Osteoblast (primary cell): ENCODE data around the gene FMO3. TPM values are rescaled to one million over a fixed set of nuclear protein-coding genes. Genes with fewer than 3 reads are reported as not detected.

Source experiments
- DNase-seq: peaks from one replicate; pipeline ENCODE4 v3.0.0; 2011; ENCODE audit warnings: low spot score, mixed read lengths; ENCODE audit not compliant: insufficient read length; ENCODE audit errors: missing footprints
- H2AFZ ChIP-seq: 2 replicates; pipeline ENCODE4 v1.6.0; 2011; ENCODE audit warnings: mild to moderate bottlenecking, low read length
- H3K27ac ChIP-seq: 2 replicates; pipeline ENCODE4 v1.5.1; 2011; ENCODE audit warnings: mild to moderate bottlenecking, low read depth, low read length, moderate library complexity
- H3K27me3 ChIP-seq: 2 replicates; pipeline ENCODE4 v1.6.0; 2012; ENCODE audit warnings: mild to moderate bottlenecking, control low read depth, inconsistent platforms, low read length, moderate library complexity; ENCODE audit not compliant: insufficient read depth
- H3K36me3 ChIP-seq: 2 replicates; pipeline ENCODE4 v1.5.1; 2011; ENCODE audit warnings: mild to moderate bottlenecking, low read length, control low read depth, moderate library complexity; ENCODE audit not compliant: insufficient read depth
- H3K4me1 ChIP-seq: 2 replicates; pipeline ENCODE4 v1.5.1; 2011; ENCODE audit warnings: mild to moderate bottlenecking, low read length, control low read depth, moderate library complexity; ENCODE audit not compliant: insufficient read depth
- H3K4me2 ChIP-seq: 2 replicates; pipeline ENCODE4 v1.6.0; 2011; ENCODE audit warnings: mild to moderate bottlenecking, low read length; ENCODE audit not compliant: insufficient read depth
- H3K4me3 ChIP-seq: fragments of 200-600 bp; sonication (generic); 3 replicates; pipeline ENCODE4 v1.5.1; 2012; ENCODE audit warnings: mild to moderate bottlenecking, low read length, inconsistent platforms; ENCODE audit not compliant: insufficient read depth
- H3K79me2 ChIP-seq: 2 replicates; pipeline ENCODE4 v1.6.0; 2012; ENCODE audit warnings: mild to moderate bottlenecking, low read length, control low read depth, inconsistent platforms; ENCODE audit not compliant: insufficient read depth
- H3K9me3 ChIP-seq: 2 replicates; pipeline ENCODE4 v1.5.1; 2011; ENCODE audit warnings: low read depth, low read length, control low read depth
- H4K20me1 ChIP-seq: 2 replicates; pipeline ENCODE4 v1.6.0; 2012; ENCODE audit warnings: mild to moderate bottlenecking, low read length, control low read depth; ENCODE audit not compliant: insufficient read depth
- CTCF ChIP-seq: IDR thresholded peaks from 2 replicates; pipeline ENCODE4 v1.5.1; 2011; ENCODE audit warnings: mild to moderate bottlenecking, low read depth, low read length, moderate library complexity; ENCODE audit errors: extremely low read depth
- total RNA-seq: library from RNA; depleted of rRNA; stranded (reverse); fragments of >200 nt; gene quantifications from 2 replicates; pipeline ENCODE4 v1.2.3, GENCODE V29; 2012

FMO3 gene
- total RNA-seq, 1 donor = 44.5 TPM

- Histone ChIP-seq H3K27ac (no peak overlapping the region), H3K36me3 (no peaks in the 10 kb centered on the region), H3K4me2 (no peak overlapping the region), H3K4me3 (no peak overlapping the region), H3K79me2 (no peaks in the 10 kb centered on the region), H3K9me3 (no peaks in the 10 kb centered on the region), H3K27me3 (no peaks in the 10 kb centered on the region), H3K4me1 (peaks cover 20% of the 10 kb centered on the region), H2AFZ (no peak overlapping the region), H4K20me1 (no peaks in the 10 kb centered on the region)
- TF ChIP-seq CTCF = no peak
- no peak for DNase-seq
Measured at GRCh38 chr1:171137580-171137979, 46.9 kb downstream of the FMO3 start.

DNA sequence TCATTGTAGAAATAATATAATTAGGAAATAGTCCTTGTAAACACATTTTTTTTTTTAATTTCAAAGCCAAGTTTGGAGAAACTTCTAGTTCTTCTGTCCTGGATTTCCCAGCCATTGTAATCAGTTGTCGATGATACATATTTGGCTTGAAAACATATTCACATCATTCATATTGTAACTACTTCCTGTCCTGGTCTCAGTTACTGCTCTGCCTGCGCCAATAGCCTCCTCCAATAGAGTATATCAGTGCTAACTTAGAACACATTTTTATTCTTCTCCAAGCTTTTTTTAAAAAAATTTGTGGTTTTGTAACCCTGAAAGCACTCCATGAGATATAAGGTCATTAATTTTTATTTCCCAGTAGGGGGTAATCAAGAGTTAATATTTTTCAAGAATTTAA lies 48.3 kb downstream of the FMO3 start:
- DNase-seq = no peak
- H4K20me1 ChIP-seq = no peaks in the 10 kb centered on the region
- H3K9me3 ChIP-seq = no peaks in the 10 kb centered on the region
- H3K27ac ChIP-seq = no peak overlapping the region
- TF ChIP-seq CTCF = no peak
- H3K36me3 ChIP-seq = no peaks in the 10 kb centered on the region
- no peak overlapping the region for H3K4me2 ChIP-seq
- peaks cover 23% of the 10 kb centered on the region for H3K4me1 ChIP-seq
- no peak overlapping the region for H2AFZ ChIP-seq
- H3K79me2 ChIP-seq = no peaks in the 10 kb centered on the region
- H3K27me3 ChIP-seq = no peaks in the 10 kb centered on the region
- no peak overlapping the region for H3K4me3 ChIP-seq

DNA sequence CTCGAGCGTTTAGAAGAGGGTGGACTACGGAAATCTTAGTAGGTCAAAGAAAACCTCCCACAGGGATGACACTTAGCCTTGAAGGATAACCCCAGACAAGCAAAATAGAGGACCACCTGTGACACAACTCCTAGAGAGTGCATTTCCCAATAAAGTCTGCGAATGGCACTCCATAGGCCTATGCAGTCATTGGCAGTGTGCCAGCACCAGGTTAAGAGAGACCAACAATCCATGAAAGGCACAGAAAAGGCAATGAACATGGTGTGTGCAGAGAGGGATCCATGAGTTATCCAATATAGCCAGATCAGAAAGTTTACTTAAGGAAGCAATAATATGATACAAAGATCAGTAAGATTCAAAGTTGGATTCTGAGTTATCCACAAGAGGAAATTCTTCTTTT lies 49.2 kb downstream of the FMO3 start:
- H3K4me2 ChIP-seq = no peak overlapping the region
- H3K4me1 ChIP-seq = peaks cover 20% of the 10 kb centered on the region
- no peaks in the 10 kb centered on the region for H3K79me2 ChIP-seq
- no peak overlapping the region for H3K4me3 ChIP-seq
- no peaks in the 10 kb centered on the region for H3K27me3 ChIP-seq
- H3K36me3 ChIP-seq = no peaks in the 10 kb centered on the region
- TF ChIP-seq CTCF = no peak
- no peak overlapping the region for H2AFZ ChIP-seq
- no peaks in the 10 kb centered on the region for H3K9me3 ChIP-seq
- no peak overlapping the region for H3K27ac ChIP-seq
- DNase-seq = no peak
- H4K20me1 ChIP-seq = no peaks in the 10 kb centered on the region

DNA sequence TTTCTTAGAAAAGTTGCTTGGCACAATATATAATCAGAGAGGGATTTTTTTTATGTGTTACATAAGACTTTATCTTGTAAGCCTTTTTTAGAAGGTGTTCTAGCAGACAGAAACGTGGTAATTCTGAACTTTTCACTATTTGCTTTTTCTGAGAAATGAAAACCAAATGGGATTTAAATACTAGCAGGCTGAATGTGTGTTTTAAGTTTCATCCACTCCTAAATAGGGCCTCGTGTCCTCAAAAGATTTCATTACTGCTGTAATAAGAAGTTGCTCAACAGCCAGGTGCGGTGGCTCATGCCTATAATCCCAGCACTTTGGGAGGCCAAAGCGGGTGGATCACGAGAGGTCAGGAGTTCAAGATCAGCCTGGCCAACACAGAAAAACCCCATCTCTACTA lies 49.7 kb downstream of the FMO3 start:
- TF ChIP-seq CTCF = no peak
- Histone ChIP-seq H3K9me3 (no peaks in the 10 kb centered on the region), H3K4me3 (no peak overlapping the region), H4K20me1 (no peaks in the 10 kb centered on the region), H3K36me3 (no peaks in the 10 kb centered on the region), H3K4me1 (peaks cover 20% of the 10 kb centered on the region), H3K4me2 (no peak overlapping the region), H3K27me3 (no peaks in the 10 kb centered on the region), H3K79me2 (no peaks in the 10 kb centered on the region), H3K27ac (no peak overlapping the region), H2AFZ (no peak overlapping the region)
- DNase-seq = no peak
